ENCODE results near the gene URM1. TPM values are rescaled to one million over a fixed set of nuclear protein-coding genes. Genes with fewer than 3 reads are reported as not detected.

URM1 gene
- total and polyA plus RNA-seq, 10 of the 15 experiments (the other 5 are each of a cell fraction or from before 2014, with no cell fraction given), result 7.9 to 75.8 (median 63.7) TPM

GRCh38 chr9:128409978-128410377 is 38.8 kb downstream of the URM1 start:
- H3K9ac ChIP-seq (ENCODE audit: control insufficient read depth, insufficient read depth, low read length), result no peak overlapping the region
- H3K36me3 ChIP-seq (ENCODE audit: control insufficient read depth in 2 of 2, insufficient read depth in 2 of 2, low read length in 1 of 2), result no peaks in the 10 kb centered on the region
- WGBS (ENCODE audit: insufficient coverage, insufficient replicate concordance, low lambda C conversion rate, missing lambda C conversion rate), result 20% methylated on average over 6 of the region's 6 CpGs
- ChIA-PET SMC1A (ENCODE audit: uncharacterized antibody, unreplicated experiment) (interaction anchor here (0.9 kb wide), 2 partner anchors 14 to 48 kb away, joined by 3 read pairs; no protein-coding TSS in a partner anchor), CTCF (interaction anchor here (0.9 kb wide), 1 partner anchor 10 kb away, joined by 5 read pairs; no protein-coding TSS in a partner anchor), POLR2A (interaction anchor here (1.2 kb wide), 1 partner anchor 9 kb away, joined by 3 read pairs; no protein-coding TSS in a partner anchor), RAD21 (ENCODE audit: unreplicated experiment) (interaction anchor here (1.0 to 1.3 kb wide), 3 partner anchors 10 to 48 kb away, joined by 3 to 5 read pairs (median 4); partner anchors contain the start of gene CERCAM)
- no peak overlapping the region for H3K4me2 ChIP-seq (ENCODE audit: control insufficient read depth, insufficient read depth)
- H4K20me1 ChIP-seq (ENCODE audit: control insufficient read depth, insufficient read depth), result no peaks in the 10 kb centered on the region
- no peaks in the 10 kb centered on the region for H3K9me3 ChIP-seq (replicated peaks; ENCODE audit: control insufficient read depth, insufficient read depth, low read length)
- FAIRE-seq (no peak), ATAC-seq (no peak), DNase-seq (ENCODE audit: low read depth, low spot score) (no peak)
- peaks cover 1 to 2% of the 10 kb centered on the region in 2 experiments; a peak in 3 of 4 replicates for H3K27me3 ChIP-seq (replicated peaks in 1 of 2; ENCODE audit: control insufficient read depth in 2 of 2, insufficient read depth in 2 of 2, low read length in 1 of 2)
- no peak overlapping the region for H3K4me3 ChIP-seq
- H2AFZ ChIP-seq (ENCODE audit: control insufficient read depth, low read depth, low read length), result no peak overlapping the region
- in situ Hi-C loops (cut with MboI), result no loop called here
- BruUV-seq (replicated peaks), result no TSS peak
- intact Hi-C loops (cut with micrococcal nuclease; ENCODE audit: unreplicated experiment), result loop anchor here (5.0 kb wide), 1 partner anchor 48 kb away; no protein-coding TSS in a partner anchor
- H3K4me1 ChIP-seq (ENCODE audit: control insufficient read depth, insufficient read depth, low read length), result no peaks in the 10 kb centered on the region
- TF ChIP-seq CTCF (IDR thresholded peaks at IDR 0.05 in 2 of 3, conservative IDR thresholded peaks at IDR 0.05 in 1 of 3; ENCODE audit: control insufficient read depth in 2 of 3, extremely low read depth in 1 of 3, insufficient read depth in 1 of 3, low read depth in 3 of 3, low read length in 3 of 3) (0 out of 6 replicates have a peak, but pooled peaks of 1 of the 3 experiments have one; percentile 10), BCL11A (IDR thresholded peaks at IDR 0.05; ENCODE audit: low read depth, low read length) (no peak), ZBTB33 (IDR thresholded peaks at IDR 0.05) (0 out of 2 replicates have a peak, but pooled peaks have one; percentile 34), YY1 (IDR thresholded peaks at IDR 0.05; ENCODE audit: low read depth, low read length) (no peak)
- H3K27ac ChIP-seq (ENCODE audit: control insufficient read depth, insufficient read depth), result no peak overlapping the region
- no peaks in the 10 kb centered on the region for H3K79me2 ChIP-seq (ENCODE audit: control insufficient read depth, insufficient read depth, low read length)

All from GM12878 (cell line).